Gastroesophageal sphincter (tissue), 3 donors: ENCODE data around the gene GZMH.

Source experiments
- CTCF ChIP-seq, 4 experiments: fragments of 200-600 bp in 2 of 4; fragments of 450-650 bp in 2 of 4; sonication (generic) in 1 of 4; IDR thresholded peaks; one replicate each; pipeline ENCODE4 v1.5.1; 2017 to 2019; ENCODE audit warnings: antibody characterized with exemption in 4 of 4, mild to moderate bottlenecking in 2 of 4, moderate library complexity in 2 of 4
- POLR2A ChIP-seq, 2 donors: fragments of 450-650 bp; IDR thresholded peaks; one replicate each; pipeline ENCODE4 v1.6.1; 2017; ENCODE audit warnings: antibody characterized with exemption in 2 of 2, mild to moderate bottlenecking in 2 of 2, moderate library complexity in 1 of 2
- POLR2AphosphoS5 ChIP-seq: sonication (generic); formaldehyde crosslinking; IDR thresholded peaks from one replicate; pipeline ENCODE4 v1.6.1; 2017; ENCODE audit warnings: antibody characterized with exemption

- no peak for TF ChIP-seq CTCF (IDR thresholded peaks at IDR 0.05)
- TF ChIP-seq POLR2A (IDR thresholded peaks at IDR 0.05): no peak
- no peak for TF ChIP-seq POLR2AphosphoS5
Measured at GRCh38 chr14:24639270-24639669, 29.8 kb upstream of the GZMH start.
